Activated CD4-positive, alpha-beta T cell treated with anti-CD3 and anti-CD28 coated beads, Interleukin-2, amount 50 U/mL, for 1 hour (primary cell): ENCODE measurements around the gene C5AR2.
"Not testable (repeated sequence)": the region's sequence is repeated elsewhere in the genome, so short reads cannot be mapped to it uniquely, and the experiment has no call there.

Experiments used
- DNase-seq: peaks from one replicate; pipeline ENCODE4 v3.0.0-alpha.2; 2020

C5AR2 gene

DNA sequence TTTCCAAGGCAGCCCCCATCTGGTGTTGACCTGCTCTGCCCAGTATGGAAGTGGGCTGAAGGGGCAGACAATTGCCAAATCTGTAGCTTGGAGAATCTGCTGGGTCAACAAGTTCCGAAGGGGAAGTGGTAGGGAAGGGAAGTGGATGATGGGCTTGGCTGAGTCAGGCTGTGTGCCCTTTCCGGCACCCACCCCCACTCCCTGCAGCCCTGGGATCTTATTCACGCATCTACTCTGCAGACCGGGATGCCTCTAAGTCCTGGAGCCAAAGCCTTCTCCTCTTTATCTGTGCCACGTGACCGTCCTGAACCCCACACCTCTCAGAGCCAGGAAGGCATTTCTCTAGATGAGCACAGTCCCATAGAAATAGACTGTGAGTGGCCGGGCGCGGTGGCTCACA lies 7.5 kb upstream of the C5AR2 start:
- DNase-seq = no peak

DNA sequence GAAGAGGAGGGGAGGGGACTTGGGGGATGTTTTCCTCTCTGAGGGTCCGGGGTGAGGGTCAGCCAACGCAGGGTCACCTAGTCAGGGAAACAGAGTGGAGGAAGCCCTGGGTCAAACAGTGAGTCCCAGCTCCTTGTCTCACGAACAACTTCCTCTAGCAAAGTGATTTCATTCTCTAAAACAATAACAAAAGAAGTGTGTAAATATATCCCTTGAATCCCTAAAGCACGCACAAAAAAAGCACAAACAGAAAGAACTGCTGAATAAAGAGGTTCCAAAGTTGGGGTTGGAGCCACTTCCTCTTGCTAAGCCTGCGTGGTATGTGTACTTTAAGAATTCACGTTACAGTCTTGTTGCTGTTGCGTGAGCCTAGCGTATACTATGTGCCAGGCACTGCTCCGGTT lies 1.5 kb upstream of the C5AR2 start:
- DNase-seq = no peak

DNA sequence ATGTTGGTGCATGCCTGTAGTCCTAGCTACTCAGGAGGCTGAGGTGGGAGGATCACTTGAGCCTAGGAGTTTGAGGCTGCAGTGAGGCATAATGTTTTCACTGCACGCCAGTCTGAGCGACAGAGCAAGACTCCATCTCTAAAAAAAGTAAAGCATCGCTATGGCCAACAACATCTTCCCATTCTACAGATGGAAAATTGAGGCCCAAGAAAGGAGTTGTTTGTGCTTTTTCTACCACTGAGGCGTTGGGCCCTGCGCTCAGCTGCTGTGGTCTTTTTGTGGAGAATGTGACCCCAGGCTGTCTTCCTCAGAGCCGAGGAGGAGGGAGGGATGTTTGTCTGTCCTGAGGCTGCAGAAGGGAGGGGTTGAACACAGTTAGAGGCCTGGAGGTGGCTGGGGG lies 485 bp upstream of the C5AR2 start:
- DNase-seq = no peak

DNA sequence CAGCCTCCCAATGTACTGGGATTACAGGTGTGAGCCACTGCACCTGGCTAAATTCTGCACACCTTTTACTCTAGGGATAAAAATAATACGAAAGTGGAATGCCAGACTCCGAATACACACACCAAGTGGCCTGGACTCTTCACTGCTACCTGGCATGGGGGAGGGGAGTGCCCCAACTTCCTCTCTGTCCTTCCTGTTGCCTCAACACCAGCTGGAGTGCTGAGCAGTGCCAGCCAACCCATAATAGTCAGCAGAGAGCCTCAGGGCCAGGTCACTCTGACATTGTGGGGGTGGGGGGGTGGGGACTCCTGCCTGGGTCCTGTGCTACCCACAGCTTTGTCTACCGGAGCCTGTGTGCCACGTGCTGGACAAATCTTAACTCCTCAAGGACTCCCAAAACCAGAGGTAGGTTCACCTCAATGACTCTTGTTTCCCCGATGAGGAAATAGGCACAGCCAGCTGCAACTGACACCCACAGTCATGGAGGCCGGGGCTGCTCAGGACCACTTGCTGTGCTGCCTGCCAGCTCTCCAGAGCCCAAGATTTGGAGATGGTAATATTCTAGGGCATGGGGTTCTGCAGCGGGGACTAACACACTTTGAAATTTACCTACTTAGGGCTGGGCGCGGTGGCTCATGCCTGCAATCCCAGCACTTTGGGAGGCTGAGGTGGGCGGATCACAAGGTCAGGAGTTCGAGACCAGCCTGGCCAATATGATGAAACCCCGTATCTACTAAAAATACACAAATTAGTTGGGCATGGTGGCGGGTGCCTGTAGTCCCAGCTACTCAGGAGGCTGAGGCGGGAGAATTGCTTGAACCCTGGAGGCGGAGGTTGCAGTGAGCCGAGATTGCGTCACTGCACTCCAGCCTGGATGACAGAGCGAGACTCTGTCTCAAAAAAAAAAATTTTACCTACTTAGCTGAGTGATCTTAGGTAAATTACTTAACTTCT lies 5.1 kb downstream of the C5AR2 start:
- DNase-seq = not testable (repeated sequence)

DNA sequence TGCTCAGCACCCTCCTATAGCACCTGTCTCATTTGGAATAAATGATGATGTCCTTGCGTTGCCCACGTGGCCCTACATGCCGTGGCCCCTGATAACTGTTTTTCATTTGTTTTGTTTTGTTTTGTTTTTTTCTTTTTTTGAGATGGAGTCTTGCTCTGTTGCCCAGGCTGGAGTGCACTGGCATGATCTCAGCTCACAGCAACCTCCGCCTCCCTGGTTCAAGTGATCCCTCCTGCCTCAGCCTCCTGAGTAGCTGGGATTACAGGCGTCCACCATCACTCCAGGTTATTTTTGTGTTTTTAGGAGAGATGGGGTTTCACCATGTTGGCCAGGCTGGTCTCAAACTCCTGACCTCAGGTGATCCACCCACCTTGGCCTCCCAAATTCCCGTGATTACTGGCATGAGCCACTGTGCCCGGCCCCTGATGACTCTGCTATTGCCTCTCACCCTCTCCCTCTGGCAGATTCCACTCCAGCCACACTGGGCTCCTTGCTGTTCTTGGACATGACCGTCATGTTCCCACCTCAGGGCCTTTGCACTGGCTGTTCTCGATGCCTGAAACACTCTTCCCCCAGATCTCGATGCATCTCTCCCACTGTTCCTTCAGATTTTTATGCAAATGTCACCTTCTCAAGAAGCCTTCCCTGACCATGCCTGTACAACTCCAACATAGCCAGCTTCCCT lies 7.4 kb downstream of the C5AR2 start:
- no peak for DNase-seq

DNA sequence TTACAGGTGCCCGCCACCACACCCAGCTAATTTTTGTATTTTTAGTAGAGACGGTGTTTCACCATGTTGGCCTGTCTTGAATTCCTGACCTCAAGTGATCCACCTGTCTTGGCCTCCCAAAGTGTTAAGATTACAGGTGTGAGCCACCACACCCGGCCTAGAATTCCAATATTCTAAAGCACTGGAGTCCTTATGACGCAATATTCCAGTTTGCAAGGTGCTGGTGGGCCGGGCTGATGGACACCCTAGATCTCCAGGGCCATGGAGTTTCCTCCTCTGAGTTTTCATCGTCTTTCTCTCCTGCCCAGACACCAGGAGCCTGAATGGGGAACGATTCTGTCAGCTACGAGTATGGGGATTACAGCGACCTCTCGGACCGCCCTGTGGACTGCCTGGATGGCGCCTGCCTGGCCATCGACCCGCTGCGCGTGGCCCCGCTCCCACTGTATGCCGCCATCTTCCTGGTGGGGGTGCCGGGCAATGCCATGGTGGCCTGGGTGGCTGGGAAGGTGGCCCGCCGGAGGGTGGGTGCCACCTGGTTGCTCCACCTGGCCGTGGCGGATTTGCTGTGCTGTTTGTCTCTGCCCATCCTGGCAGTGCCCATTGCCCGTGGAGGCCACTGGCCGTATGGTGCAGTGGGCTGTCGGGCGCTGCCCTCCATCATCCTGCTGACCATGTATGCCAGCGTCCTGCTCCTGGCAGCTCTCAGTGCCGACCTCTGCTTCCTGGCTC lies 8.7 kb downstream of the C5AR2 start:
- no peak for DNase-seq

DNA sequence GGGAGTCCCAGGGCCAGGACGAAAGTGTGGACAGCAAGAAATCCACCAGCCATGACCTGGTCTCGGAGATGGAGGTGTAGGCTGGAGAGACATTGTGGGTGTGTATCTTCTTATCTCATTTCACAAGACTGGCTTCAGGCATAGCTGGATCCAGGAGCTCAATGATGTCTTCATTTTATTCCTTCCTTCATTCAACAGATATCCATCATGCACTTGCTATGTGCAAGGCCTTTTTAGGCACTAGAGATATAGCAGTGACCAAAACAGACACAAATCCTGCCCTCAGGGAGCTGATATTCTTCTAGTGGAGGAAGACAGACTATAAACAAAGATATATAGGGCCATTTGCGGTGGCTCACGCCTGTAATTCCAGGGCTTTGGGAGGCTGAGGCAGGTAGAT lies 9.8 kb downstream of the C5AR2 start:
- no peak for DNase-seq

DNA sequence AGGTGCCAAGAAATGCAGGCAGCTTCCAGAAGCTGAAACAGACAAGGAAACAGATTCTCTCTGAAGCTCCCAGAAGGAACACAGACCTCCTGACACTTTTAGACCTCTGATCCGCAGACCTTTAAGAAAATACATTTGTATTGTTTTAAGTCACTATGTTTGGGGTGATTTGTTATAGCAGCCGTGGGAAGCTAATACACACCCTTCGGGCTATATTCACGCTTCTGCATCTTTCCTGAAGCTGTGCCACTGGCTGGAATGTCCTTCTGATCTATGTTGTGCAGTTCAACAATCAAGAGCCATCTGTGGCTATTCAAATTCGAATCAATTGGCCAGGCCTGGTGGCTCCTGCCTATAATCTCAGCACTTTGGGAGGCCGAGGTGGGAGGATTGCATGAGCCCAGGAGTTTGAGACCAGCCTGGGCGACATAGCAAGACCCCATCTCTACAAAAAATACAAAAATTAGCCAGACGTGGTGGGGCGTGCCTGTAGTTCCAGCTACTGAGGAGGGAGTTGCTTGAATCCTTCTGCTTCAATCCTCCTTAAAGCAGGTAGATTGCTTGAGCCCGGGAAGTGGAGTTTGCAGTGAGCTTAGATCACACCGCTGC lies 11.3 kb downstream of the C5AR2 start:
- no peak for DNase-seq

DNA sequence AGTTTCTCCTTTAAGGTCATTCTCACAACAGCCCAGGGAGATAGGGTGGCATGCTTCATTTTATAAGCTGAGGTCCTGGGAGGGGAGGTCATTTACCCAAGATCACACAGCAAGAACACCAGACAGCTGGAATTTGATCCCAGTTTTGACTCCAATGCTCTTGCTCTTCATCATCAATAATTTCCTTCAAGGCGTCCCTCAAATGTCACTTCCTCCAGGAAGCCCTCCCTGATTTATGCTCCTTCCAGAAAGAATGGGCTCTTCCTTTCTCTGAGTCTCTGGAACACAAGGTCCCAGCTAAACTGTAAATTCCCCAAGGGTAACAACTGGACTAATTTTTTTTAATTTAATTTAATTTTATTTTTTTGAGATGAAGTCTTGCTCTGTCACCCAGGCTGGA lies 12.4 kb downstream of the C5AR2 start:
- DNase-seq = no peak

DNA sequence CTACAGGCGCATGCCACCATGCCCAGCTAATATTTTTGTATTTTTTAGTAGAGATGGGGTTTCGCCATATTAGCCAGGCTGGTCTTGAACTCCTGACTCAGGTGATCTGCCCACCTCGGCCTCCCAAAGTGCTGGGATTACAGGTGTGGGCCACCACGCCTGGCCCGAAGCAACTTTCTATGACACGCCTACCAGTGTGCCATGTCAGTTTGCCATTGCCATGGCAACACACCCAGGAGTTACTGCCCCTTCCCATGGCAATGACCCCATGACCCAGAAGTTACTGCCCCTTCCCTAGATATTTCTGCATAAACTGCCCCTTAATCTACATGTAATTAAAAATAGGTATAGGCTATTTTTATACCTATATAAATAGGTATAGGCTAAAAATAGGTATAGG lies 14.0 kb downstream of the C5AR2 start:
- not testable (repeated sequence) for DNase-seq

DNA sequence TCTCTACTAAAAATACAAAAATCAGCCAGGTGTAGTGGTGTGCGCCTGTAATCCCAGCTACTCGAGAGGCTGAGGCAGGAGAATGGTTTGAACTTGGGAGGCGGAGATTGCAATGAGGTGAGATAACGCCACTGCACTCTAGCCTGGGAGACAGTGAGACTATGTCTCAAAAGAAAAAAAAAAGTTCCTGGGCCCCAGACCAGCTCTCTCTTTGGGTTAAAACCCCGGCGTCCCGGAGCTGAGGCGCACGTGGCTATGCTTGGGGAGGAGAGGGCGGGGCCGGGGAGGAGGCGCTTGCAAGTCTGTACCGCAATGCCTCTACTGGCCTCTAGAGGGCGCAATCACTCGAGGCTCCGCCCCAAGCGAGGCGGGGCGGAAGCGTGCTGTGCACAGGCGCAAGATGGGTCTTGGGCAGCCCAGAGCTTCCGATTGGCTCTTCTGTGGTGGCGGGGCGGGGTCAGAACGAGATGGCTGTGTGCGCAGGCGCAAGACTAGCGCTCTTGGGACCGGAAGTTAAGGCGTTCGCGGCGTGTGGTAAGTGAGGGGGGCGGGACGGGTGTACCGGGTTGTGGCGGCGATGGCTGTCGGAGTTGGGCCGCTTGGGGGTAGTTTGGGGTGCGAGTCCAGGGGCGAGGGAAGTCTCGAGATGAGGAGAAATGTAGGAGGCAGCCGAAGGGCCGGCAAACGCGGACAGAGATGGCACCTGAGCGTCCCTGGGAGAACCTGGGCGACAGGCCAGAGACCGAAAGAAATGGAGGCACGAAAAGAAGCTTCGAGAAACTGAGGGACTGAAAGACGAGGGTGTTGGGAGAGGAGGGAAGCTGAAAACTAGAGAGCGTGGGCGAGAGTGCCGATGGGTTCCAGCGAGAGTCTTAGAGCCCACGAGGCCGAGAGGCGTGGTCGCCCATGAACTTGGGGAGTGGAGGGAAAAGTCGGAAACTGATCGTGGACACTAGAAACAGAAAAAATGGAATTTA lies 17.1 kb downstream of the C5AR2 start, which contains the start of gene DHX34:
Gene DHX34 (plus strand): TSS at position 497 of the 977 bp plus-strand sequence. CDS start 3,716 bp downstream, outside the sequence.
- peak; percentile 99 for DNase-seq

DNA sequence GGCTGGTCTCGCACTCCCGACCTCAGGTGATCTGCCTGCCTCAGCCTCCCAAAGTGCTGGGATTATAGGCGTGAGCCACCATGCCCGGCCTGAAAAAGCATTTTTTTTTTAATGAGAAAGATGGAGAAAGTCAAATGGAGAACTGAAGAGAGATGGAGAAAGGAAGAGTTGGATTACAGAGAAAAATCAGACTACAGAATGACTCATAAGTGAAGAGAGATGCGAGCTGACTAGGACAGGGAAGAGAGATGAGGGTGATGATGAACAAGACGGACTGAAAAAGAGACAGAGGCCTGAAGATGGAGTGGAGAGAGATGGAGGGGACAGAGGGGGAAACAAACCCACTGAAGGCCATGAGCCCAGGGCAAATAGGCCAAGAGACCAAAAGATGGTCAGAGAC lies 18.7 kb downstream of the C5AR2 start:
- DNase-seq = no peak

DNA sequence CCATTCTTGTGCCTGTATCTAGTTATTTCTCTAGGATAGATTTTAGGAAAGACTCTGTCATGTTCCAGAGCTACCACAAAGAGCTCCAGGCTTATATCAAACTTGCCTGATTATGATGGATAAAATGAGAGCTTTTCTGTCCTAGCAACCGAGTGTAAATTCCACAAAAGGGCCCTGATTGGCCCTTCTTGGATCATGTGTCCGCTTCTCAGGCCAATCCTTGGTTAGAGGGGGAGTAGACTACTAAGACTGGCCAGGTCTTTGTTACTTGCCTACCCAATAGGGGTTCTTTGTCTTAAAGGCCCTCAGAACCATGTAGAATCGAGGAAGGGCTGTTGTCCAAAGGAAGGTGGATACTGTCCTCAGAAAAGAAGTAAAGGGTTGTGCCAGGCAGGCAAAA lies 19.6 kb downstream of the C5AR2 start:
- DNase-seq = no peak

DNA sequence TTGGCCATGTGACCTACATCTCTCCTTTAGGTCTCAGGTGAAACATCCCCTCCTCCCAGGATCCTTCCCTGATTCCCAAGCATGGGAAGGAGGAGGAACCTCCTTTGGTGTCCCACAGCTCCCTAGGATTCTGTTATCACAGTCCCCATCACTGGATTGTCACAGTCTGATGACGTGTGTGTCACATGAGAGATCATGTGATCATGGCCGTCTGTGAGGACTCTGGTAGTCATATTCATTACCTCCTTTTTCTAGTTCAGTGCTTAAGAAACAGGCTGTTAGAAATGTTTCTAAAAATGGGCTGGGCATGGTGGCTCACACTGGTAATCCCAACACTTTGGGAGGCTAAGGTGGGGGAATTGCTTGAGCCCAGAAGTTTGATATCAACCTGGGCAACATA lies 20.1 kb downstream of the C5AR2 start:
- DNase-seq = no peak

DNA sequence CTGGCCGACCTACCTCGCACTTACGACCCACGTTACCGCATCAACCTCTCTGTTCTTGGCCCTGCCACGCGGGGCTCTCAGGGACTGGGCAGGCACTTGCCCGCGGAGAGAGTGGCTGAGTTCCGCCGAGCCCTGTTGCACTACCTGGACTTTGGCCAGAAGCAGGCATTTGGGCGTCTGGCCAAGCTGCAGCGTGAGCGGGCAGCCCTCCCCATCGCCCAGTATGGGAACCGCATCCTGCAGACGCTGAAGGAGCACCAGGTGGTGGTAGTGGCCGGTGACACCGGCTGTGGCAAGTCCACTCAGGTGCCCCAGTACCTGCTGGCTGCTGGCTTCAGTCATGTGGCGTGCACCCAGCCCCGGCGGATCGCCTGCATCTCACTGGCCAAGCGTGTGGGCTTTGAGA lies 21.3 kb downstream of the C5AR2 start:
- no peak for DNase-seq

DNA sequence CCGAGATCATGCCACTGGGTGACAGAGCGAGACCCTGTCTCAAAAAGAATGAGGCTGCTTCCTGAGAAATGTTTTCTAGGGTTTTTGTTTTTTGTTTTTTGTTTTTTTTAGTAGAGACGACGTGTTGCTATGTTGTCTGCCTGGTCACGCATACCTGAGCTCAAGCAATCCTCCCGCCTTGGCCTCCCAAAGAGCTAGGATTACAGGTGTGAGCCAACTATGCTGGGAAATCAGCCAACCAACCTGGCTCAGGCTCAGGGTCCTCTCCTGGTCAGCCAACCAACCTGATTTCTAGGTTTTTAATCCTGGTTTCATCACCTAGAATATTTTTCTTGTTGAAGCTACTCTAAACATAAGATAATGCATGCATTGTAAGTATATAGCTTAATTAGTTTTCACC lies 24.9 kb downstream of the C5AR2 start:
- DNase-seq = no peak

DNA sequence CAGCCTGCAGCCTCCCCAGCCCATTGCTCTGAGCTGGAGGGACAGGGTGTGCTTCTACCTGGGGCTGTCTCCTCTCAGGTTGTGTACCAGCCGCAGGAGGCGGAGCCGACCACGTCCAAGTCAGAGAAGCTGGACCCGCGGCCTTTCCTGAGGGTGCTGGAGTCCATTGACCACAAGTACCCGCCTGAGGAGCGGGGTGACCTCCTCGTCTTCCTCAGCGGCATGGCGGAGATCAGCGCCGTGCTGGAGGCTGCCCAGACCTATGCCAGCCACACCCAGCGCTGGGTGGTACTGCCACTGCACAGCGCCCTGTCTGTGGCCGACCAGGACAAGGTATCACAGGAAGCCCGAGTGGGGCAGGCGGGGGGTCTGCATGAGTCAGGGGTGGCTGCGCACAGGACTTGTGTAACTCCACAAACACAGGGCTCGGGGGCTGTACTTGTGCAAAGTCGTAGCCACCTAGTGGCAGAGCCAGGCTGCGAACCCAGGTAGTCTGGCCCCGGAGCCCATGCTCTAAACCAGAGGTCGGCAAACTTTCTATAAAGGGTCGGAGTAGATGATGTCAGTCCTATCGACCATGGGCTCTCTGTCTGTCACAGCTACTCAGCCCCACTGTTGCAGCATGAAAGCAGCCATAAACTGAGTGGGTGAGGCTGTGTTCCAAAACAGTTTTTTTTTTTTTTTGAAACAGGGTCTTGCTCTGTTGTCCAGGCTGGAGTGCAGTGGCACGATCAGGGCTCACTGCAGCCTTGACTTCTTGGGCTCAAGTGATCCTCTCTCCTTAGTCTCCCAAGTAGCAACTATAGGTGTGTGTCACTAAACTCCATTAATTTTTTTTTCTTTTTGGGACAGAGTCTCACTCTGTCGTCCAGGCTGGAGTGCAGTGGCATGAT lies 26.1 kb downstream of the C5AR2 start:
- DNase-seq = no peak

DNA sequence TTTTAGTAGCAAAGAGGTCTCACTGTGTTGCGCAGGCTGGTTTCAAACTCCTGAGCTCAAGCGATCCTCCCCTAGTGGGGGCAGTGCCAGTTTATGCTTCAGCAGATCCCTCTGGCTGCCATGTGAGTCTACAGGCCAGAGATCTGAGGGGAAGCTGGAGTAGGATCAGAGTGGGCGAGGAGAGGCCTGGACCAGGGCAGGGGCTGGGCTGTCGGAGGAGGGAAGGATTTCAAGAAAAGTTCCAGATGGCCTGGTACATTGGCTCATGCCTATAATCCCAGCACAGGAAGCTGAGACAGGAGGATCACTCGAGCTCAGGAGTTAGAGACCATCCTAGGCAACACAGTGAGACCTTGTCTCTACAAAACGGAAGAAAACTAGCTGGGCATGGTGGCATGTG lies 27.0 kb downstream of the C5AR2 start:
- no peak for DNase-seq

DNA sequence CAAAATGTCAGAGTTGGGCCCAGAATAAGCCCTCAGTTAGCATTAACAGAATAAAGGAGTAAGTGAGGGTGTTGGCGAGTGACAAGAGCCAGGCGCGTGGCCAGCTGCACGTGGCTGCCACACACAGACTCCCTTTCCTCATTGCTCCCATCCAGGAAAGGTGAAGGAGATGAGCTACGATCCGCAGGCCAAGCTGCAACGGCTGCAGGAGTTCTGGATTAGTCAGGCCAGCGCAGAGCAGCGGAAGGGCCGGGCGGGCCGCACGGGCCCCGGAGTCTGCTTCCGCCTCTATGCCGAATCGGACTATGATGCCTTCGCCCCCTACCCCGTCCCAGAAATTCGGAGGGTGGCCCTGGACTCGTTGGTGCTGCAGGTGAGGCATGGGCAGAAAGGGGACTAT lies 30.3 kb downstream of the C5AR2 start:
- DNase-seq = no peak

DNA sequence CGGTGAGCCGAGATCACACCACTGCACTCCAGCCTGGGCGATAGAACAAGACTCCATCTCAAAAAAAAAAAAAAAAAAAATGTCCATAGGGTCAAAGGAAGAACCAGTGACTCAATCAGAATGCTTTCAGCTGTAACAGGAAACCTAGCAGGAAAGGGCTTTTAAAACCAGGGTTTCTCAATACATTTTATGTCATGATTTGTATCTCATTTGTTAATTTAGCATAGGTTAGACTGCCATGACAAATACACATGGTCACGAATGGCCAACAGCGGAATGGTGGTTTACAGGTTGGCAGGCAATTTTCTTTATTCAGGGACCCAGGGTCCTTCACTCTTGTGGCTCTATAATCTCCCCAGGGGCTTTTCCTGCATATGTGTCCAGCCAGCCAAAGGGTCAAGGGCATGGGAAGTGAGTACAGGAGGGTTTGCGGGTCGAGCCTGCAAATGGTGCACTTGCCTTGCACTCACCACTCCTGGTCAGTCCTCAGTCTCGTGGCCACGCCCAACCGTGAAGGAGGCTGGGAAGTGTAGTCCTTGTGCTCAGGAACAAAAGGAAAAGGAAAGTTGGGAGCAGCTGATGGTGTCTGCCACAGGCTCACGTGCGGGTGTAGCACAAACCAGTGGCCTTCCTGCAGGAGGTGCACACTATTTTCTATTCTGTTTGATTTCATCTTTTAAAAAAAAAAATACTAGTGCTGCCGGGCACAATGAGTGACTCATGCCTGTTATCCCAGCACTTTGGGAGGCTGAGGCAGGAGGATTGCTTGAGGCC lies 32.0 kb downstream of the C5AR2 start:
- DNase-seq = no peak
